RPMI8226 (cell line): ENCODE data around the gene ATP5PF.
"Not testable (repeated sequence)": the region's sequence is repeated elsewhere in the genome, so short reads cannot be mapped to it uniquely, and the experiment has no call there.

Experiments
- DNase-seq: peaks from one replicate; pipeline ENCODE4 v3.0.0-alpha.2; 2015

Gene ATP5PF

DNA sequence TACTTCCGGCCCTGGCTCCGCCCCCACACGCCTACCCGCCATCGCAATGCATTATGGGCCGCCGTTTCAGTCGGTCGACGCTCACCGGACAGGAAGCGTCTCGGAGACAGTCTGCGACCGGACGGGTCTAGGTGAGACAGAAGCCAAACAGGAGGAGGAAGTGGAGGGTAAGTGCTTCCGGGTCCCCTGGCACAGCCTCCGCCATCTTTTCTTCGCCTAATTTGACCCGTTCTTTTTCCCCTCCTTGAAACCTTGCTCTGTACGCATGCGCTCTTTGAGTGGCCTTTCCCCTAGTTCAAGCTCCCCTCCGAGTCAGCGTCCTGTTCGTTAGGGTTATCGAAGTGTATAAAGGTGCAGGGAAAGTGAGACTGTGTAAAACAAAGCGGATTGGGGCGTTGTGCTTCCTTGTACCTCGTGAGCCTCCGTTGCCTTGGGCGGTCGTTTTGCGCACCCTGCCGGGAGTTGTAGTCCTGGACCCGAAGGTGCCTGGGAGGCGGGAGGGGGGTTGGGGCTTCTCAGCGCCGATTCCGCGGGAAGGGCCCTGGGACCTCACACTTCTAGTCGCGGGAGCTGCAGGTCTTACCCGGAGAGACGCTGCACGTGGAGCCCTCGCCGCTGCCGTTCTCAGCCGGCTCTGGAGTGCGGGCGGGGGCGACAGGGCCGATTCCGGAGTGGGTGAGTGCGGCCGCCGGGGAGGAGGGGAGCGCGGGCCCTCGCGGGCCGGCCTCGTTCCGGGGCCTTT lies at the start of gene ATP5PF, which contains the start of gene GABPA:
Gene ATP5PF, minus strand, starts transcription at position 1 of the 742 bp plus-strand sequence. CDS start 5,110 bp downstream, outside the sequence.
Gene GABPA, plus strand, starts transcription at position 69 of the 742 bp plus-strand sequence. CDS start 6,627 bp downstream, outside the sequence.
- peak; percentile 99 for DNase-seq

GRCh38 chr21:25778126-25778875 lies 43.6 kb upstream of the ATP5PF start:
- not testable (repeated sequence) for DNase-seq

DNA sequence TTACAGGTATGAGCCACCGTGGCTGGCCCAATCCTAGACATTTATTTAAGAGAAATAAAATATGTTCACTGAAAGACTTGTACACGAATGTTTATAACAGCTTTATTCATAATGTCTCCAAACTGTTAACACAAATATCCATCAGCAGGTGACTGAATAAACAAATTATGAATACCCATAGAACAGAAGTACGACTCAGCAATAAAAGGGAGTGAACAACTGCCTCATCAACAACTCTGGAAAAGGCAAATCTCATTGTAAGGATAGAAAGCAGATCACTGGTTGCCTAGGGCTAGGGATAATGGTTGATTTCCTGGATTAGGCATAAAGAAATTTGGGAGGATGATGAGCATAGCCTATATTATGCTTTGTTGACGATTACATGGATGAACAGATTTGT lies 41.7 kb upstream of the ATP5PF start:
- DNase-seq, result no peak

- DNase-seq, result no peak
These were observed 38.0 kb upstream of the ATP5PF start for GRCh38 chr21:25772686-25773085.

DNA sequence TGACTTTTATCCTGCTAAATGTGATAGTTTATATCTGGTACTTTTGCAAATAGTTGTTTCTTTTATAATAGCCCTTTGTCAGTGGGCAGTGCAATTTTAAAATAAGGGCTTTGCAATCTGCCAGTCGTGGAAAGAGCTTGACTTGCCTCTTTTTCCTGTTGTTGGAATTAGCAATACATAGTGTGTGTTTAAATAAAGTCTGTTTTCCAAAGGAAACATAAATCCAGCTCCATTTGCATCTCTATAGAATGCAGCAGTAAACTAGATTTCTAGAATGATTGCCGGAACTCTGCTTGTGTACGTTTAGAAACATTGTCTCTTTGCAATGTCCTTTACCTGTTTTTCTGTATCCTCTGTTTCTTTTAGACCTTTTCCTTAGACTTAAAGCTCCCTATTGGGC lies 33.2 kb upstream of the ATP5PF start:
- DNase-seq, result no peak

- no peak for DNase-seq
These were observed 29.4 kb upstream of the ATP5PF start for GRCh38 chr21:25764065-25764464.

DNA sequence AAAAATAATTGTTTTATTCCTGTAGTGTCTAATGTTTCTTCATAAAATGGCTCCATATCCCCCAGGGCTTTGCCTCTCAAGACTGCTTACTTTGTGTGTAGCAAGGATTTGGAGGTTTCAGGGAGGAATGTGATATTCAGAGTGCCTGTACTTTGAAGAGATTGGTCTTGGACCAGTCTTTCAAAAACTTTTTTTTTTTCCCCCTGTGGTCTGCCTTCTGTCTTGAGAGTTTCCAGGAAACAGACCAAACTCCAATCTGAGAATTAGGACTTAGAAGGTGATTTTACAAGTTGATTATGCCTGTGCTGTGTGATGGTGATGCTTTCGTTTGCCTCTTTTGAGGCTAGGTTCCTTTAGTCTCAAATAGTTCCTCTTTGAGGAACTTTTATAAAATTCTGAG lies 26.0 kb upstream of the ATP5PF start:
- no peak for DNase-seq

- no peak for DNase-seq
These were observed 25.4 kb upstream of the ATP5PF start for GRCh38 chr21:25760061-25760460.

GRCh38 chr21:25759573-25759972 lies 24.9 kb upstream of the ATP5PF start:
- no peak for DNase-seq

DNA sequence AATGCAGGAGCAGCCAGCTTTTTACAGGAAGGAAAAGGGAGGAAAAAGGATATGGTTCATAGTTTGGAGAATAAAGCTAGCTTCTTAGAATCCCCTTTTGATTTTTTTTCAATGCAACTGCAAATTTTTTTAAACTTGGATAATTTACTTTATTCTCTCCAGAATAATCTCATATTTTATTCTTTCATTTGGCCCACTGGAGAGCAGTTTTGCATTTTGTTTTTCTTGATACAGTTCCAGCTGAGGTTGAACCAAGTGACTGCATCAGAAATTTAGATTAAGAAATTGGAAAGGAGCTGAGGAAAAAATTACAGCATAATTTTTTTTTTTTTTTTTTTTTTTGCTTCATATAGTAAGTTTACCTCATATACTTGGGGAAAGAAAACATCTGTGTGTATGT lies 22.8 kb upstream of the ATP5PF start:
- no peak for DNase-seq

DNA sequence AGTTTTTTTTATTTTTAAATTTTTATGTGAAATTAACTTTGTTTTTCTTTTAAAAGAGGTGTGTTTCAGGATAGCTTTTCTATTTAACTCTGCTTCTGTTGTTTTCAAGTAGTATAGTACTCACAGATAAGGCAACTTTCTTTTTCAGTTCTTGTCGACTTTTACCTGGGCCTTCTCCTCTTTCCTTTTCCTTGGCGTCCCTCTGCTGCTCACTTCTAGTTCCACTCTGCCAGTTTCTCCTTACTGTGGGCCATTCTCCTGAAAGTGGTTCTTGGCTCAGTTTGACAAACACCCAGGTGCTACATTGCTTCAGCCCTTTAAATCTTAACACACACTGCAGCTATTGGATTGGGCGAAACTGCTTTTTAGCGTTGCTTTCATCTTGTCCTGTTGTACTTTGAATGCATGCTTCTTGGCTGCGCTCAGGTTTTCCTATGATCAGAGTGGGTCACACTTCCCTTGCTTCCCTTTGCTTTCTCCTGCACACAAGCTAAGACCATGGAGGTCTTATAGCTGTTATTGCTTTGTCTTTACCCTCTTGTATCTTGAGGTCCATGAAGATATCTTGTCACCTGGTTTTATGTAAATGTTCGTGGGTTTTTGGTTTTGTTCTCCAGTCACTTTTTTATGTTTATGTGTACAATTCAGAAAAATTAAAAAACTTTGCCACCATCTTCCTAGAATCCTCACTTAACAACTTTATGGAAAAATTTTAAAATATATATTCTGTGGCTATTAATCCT lies 21.7 kb upstream of the ATP5PF start:
- DNase-seq, result no peak

DNA sequence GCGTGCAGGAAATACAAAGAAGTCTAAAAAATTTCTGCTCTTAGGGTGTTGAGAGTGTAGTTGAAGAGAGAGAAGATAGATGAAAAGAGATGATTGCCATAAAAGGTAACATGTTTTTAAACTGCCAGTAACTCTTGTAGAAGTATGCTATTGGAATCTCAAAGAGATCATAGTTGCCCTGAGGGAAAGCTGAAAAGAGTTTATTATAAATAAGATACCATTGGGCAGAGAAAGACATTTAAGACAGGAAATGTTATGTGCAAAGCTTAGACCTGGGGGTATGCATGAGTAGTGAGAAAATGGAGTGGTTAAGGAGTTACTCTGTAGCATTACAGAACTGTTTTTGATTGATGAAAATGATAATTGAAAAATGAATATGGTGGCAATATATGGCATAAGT lies 17.7 kb upstream of the ATP5PF start:
- DNase-seq, result no peak

- no peak for DNase-seq
These were observed 15.4 kb upstream of the ATP5PF start for GRCh38 chr21:25750085-25750484.

DNA sequence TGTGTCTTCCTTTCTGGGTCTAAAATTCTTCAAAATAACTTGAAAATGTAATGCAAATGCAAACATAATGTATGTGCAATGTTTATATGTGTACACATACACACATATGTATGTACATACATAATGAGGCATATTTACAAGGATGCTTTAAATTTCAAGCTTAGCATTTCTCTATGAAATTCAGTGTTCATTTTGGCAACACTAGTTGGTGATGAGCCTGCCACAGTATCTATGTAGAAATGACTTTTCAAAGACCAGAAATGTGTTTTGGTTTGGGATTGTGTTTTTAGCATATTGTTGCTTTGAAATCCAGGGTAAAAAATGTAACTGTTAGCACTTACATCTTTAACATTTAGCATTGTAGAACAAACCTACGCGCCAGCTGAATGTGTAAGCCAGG lies 10.2 kb upstream of the ATP5PF start:
- no peak for DNase-seq

DNA sequence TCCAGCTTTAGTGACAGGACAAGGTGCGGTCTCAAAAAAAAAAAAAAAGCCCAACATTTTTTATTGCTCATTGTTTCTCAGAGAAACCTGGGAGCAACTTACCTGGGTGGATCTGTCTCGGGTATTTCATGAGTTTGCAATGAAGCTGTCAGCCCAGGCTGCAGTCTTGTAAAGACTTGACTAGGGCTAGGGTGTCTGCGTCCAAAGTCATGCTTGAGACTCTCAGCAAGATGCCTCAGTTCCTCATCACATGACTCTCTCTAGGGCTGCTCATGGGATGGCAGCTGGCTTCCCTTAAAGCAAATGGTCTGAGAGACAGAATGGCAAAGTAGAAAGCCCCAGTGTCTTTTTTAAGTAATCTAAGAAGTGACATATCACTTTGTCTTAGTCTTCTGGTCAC lies 8.2 kb upstream of the ATP5PF start:
- no peak for DNase-seq

GRCh38 chr21:25737421-25737820 lies 2.7 kb upstream of the ATP5PF start:
- peak; percentile 6 for DNase-seq

DNA sequence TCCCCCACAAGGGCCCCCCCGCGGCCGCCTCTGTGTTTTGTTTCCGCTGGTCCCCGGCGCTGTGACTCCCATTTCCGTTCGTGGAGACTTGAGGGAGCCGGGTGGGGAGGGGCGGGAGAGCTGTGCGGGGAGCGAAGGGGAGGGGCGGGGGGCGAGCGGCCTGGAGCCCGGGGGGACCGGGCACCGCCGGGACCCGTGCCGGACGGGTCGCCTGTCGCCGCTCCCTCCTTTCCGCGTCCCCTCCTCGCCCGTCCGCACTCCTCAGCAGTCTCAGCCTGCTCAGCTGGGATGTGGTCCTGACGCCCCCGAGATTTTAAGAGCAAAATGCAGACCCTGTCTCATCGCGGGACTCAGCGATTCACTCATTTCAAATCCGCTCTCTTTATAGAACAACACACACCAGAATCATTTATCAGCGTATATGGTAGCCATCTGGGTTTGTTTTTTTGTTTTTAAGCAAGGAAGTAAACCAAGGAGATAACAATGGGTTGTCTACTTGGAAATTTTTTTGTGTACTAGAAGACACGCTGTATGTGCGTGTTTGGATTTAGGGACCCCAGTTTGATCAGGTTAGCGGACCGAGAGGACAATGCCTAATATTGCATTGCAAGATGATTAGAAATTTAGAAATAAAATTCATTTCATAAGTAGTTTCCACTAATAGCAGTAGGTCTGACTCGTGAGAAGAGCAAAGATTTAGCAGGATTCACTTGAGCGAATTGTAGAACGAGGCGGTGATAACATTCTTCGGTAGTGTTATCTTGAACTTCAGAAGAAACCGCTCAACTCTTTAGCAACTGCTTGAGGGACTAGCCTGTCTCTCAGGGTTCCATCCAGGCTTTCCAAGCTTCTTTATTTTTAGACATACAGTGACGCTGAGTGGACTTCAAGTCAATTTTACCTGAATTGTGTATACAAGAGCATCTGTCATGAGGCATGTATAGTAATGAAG lies 1.2 kb upstream of the ATP5PF start:
- peak; percentile 86 for DNase-seq

GRCh38 chr21:25734654-25734903 lies 125 bp downstream of the ATP5PF start:
- no peak for DNase-seq

DNA sequence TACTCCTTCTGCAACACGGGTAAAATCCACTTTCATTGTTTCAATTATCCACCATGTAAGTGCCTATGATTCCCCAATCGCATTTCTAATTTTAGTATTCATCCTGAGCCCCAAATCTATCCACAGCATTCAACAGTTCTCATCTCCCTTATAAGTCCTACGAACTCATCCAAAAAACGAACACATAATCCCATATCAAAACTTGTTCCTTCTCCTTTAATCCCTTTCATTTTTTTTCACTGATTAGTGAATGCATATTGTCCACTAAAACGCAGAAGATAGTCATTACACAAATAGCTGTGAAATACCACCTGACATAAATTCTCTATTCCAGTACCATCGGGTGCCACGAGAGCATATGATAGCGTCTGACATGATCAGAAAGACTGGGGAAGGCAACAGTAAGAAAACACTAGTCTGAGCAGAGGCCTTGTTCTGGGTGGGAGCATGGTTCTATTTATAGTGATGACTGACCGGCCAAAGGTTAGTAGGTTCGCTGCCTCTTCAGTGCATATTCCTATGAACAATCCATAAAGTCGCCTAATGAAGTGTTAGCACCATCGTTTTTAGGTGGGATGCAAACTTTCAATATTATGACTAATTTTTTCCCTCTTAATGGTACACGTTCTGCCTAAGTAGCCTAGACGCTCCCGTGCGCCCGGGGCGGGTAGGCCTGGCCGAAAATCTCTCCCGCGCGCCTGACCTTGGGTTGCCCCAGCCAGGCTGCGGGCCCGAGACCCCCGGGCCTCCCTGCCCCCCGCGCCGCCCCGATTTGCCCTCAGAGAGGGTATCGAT lies 648 bp downstream of the ATP5PF start:
- peak; percentile 51 for DNase-seq

DNA sequence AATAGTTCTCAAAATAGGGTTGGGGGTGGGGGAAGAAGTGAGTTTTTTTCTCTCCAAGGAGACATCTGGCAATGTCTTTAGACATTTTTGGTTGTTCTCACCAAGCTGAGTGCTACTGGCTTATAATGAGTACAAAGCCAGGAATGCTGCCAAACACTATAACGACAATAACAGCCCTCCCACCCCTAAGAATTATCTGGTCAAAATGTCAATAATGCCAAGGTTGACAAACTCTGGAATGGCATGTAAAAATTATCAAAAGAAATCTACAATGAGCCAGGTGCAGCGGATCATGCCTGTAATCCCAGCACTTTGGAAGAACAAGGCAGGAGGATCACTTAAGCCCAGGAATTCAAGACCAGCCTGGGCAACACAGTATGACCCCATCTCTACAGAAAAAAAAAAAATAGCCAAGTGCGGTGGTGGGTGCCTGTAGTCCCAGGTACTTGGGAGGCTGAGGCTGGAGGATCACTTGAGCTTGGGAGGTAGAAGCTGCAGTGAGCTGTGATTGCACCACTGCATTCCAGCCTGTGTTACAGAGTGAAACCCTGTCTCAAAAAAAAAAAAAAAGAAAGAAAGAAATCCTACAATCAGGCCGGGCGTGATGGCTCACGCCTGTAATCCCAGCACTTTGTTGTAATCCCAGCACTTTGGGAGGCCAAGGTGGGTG lies 2.5 kb downstream of the ATP5PF start:
- no peak for DNase-seq

DNA sequence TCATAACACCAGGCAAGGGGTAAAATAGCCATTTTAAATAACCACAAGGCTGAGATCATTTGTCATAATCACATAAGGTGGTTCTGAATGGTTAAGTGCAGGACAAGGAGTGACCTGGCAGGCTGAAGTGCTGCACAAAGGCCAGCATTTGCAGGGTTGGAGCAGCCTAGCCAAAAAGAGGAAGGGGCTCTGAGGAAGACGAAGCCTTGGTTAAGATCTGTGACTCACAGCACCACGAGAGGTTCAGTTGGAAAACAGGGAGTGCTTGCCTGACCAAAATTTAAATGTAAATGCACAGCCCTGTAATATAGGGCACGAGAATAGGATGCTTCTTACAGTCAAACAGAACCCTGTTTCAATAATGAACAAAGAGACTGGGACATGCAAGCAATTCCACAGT lies 12.1 kb downstream of the ATP5PF start:
- no peak for DNase-seq
